Hepatocyte (in vitro differentiated cells): Measurements from ENCODE around the gene PLAAT3. TPM values are rescaled to one million over a fixed set of nuclear protein-coding genes. Genes with fewer than 3 reads are reported as not detected.

Source experiments
- DNase-seq: peaks from one replicate; pipeline ENCODE4 v3.0.0-alpha.2; 2016; ENCODE audit warnings: low spot score
- H2AFZ ChIP-seq: fragments of 200-600 bp; sonication (generic); 2 replicates; pipeline ENCODE4 v1.6.0; 2016; ENCODE audit warnings: antibody characterized with exemption, mild to moderate bottlenecking
- H3K27ac ChIP-seq: fragments of 200-600 bp; sonication (generic); 2 replicates; pipeline ENCODE4 v1.5.1; 2016; ENCODE audit warnings: mild to moderate bottlenecking
- H3K27me3 ChIP-seq: fragments of 200-600 bp; sonication (generic); 2 replicates; pipeline ENCODE4 v1.6.1; 2016
- H3K36me3 ChIP-seq: fragments of 200-600 bp; sonication (generic); replicated peaks from 2 replicates; pipeline ENCODE4 v1.5.1; 2016; ENCODE audit warnings: low read depth; ENCODE audit not compliant: insufficient read depth
- H3K4me1 ChIP-seq: fragments of 200-600 bp; sonication (generic); 2 replicates; pipeline ENCODE4 v1.5.1; 2016; ENCODE audit warnings: mild to moderate bottlenecking, moderate library complexity; ENCODE audit not compliant: insufficient read depth
- H3K4me2 ChIP-seq: fragments of 200-600 bp; sonication (generic); 2 replicates; pipeline ENCODE4 v1.6.0; 2016
- H3K4me3 ChIP-seq: fragments of 200-600 bp; sonication (generic); 2 replicates; pipeline ENCODE4 v1.5.1; 2016; ENCODE audit warnings: mild to moderate bottlenecking
- H3K79me2 ChIP-seq: fragments of 200-600 bp; sonication (generic); 2 replicates; pipeline ENCODE4 v1.6.0; 2017; ENCODE audit warnings: mild to moderate bottlenecking
- H3K9me2 ChIP-seq: fragments of 200-600 bp; sonication (generic); replicated peaks from 2 replicates; pipeline ENCODE4 v1.6.0; 2017; ENCODE audit warnings: mild to moderate bottlenecking; ENCODE audit not compliant: insufficient read depth
- H3K9me3 ChIP-seq: fragments of 200-600 bp; sonication (generic); 2 replicates; pipeline ENCODE4 v1.5.1; 2016; ENCODE audit warnings: low read depth, mild to moderate bottlenecking
- H4K20me1 ChIP-seq: fragments of 200-600 bp; sonication (generic); 2 replicates; pipeline ENCODE4 v1.6.0; 2016; ENCODE audit warnings: mild to moderate bottlenecking; ENCODE audit not compliant: insufficient read depth, poor library complexity, severe bottlenecking
- EZH2 ChIP-seq: fragments of 200-600 bp; sonication (generic); IDR thresholded peaks from 2 replicates; pipeline ENCODE4 v1.6.1; 2016; ENCODE audit warnings: antibody characterized with exemption, mild to moderate bottlenecking, borderline replicate concordance
- EZH2phosphoT487 ChIP-seq: fragments of 200-600 bp; sonication (generic); IDR thresholded peaks from one replicate; pipeline ENCODE4 v1.6.1; 2018; ENCODE audit warnings: antibody characterized with exemption, mild to moderate bottlenecking, low read depth, moderate library complexity; ENCODE audit not compliant: unreplicated experiment, severe bottlenecking
- WGBS: methylation state at CpG from one replicate; pipeline ENCODE4 v1.1.6; 2016; ENCODE audit warnings: low lambda C conversion rate; ENCODE audit errors: missing lambda C conversion rate; 5-methylcytosine and 5-hydroxymethylcytosine counted together
- polyA plus RNA-seq: library from polyadenylated mRNA; unstranded; fragments of >200 nt; fragmentation: Nextera tagmentation; extraction: Ambion mirVana; gene quantifications from 2 replicates; pipeline ENCODE4 v1.2.1, GENCODE V29; 2016
- total RNA-seq: library from RNA; depleted of rRNA; stranded (reverse); fragments of >200 nt; gene quantifications from 2 replicates; pipeline ENCODE4 v1.2.3, GENCODE V29; 2014
- TF ChIP-seq, protein P1 (sequence below): fragments of 200-600 bp; sonication (generic); IDR thresholded peaks from 2 replicates; pipeline ENCODE4 v1.5.1; 2016; ENCODE audit warnings: antibody characterized with exemption, mild to moderate bottlenecking; ENCODE audit not compliant: poor library complexity

Gene PLAAT3
- total and polyA plus RNA-seq, 2 experiments from 2014 or later: 32.4 to 49.6 TPM

DNA sequence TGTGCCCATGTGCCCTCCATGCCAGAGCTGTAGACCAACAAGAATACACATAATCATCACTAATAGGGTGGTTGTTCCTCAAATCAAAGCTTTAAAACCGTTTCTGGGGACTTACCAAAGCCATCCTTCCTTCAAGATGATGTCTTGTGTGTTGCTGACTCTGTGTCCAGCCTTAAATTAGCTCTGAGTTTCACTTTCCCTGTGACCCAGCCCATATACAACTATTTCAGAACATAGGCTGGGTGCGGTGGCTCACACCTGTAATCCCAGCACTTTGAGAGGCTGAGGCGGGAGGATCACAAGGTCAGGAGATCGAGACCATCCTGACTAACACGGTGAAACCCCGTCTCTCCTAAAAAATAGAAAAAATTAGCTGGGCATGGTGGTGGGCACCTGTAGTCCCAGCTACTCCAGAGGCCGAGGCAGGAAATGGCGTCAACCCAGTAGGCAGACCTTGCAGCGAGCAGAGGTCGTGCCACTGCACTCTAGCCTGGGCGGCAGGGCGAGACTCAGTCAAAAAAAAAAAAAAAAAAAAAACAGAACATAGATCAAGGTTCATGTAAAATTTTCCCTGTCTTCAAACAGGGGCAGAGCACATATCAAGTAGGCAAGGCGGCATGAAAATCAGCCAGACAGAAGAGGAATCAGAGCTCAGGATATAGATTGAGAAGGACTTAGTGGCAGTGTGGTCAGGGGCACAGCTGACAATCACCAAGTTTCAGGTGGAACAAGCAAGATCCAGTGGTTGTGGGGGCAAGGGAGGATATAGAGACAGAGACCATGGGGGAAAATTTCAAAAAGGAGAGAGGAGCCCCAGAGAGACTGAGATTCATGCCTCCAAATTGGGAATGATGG lies 50.8 kb downstream of the PLAAT3 start, which contains the start of gene PLAAT2:
Gene PLAAT2 (minus strand): TSS at position 179 of the 855 bp plus-strand sequence. CDS start 55 bp downstream, at position 124.
- no peak within 1 kb of the TSS for H2AFZ ChIP-seq
- peak within 1 kb of the TSS; percentile 99 for H3K27ac ChIP-seq
- no peak within 1 kb of the TSS for H3K4me3 ChIP-seq
- 85% methylated on average over 13 of the region's 13 CpGs for WGBS
- TF ChIP-seq EZH2phosphoT487 (no peak), EZH2 (no peak)
- TF ChIP-seq, protein P1, sequence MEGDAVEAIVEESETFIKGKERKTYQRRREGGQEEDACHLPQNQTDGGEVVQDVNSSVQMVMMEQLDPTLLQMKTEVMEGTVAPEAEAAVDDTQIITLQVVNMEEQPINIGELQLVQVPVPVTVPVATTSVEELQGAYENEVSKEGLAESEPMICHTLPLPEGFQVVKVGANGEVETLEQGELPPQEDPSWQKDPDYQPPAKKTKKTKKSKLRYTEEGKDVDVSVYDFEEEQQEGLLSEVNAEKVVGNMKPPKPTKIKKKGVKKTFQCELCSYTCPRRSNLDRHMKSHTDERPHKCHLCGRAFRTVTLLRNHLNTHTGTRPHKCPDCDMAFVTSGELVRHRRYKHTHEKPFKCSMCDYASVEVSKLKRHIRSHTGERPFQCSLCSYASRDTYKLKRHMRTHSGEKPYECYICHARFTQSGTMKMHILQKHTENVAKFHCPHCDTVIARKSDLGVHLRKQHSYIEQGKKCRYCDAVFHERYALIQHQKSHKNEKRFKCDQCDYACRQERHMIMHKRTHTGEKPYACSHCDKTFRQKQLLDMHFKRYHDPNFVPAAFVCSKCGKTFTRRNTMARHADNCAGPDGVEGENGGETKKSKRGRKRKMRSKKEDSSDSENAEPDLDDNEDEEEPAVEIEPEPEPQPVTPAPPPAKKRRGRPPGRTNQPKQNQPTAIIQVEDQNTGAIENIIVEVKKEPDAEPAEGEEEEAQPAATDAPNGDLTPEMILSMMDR: no peak
- H4K20me1 ChIP-seq: no peaks in the 10 kb centered on the region
- no peaks in the 10 kb centered on the region for H3K36me3 ChIP-seq
- peaks cover 39% of the 10 kb centered on the region for H3K4me1 ChIP-seq
- DNase-seq: no peak
- H3K79me2 ChIP-seq: no peaks in the 10 kb centered on the region
- no peaks in the 10 kb centered on the region for H3K9me2 ChIP-seq
- no peaks in the 10 kb centered on the region for H3K27me3 ChIP-seq
- peak within 1 kb of the TSS; percentile 58 for H3K4me2 ChIP-seq
- H3K9me3 ChIP-seq: no peaks in the 10 kb centered on the region

DNA sequence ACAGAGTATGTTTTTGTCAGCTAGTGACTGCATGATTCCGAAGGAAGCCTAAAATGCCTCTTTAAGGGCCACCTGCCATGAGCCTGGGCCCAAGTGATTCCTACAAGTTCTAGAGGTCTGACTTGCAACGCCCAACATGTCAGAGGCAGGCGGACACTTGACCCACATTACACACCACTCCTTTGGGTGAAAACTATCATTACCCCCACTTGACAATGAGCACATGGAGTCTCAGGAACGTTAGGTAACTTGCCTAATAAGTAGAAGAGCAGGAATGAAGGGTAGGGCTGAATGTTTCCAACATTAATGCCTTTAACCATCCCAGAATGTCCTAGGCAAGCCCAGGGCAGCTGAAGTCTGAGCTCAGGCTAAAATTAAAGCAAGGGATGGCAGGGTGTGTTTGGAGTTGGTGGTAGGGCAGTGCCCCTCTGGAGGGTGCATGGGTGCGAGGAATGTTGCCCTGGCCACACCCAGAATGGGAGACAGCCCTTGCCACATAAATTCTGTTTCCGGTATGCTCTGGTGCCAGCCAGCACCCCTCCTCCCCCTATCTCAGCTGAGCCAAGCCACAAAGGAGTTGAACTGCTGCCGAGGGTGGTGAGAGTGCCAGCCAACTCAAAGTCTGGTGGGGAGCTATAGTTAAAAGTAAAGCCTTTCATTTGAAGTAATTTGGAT lies 53.6 kb downstream of the PLAAT3 start:
- Histone ChIP-seq H3K9me3 (no peaks in the 10 kb centered on the region), H3K4me1 (peaks cover 22% of the 10 kb centered on the region), H3K27me3 (no peaks in the 10 kb centered on the region), H3K27ac (no peak overlapping the region), H4K20me1 (no peaks in the 10 kb centered on the region), H3K79me2 (no peaks in the 10 kb centered on the region), H3K9me2 (no peaks in the 10 kb centered on the region), H3K36me3 (no peaks in the 10 kb centered on the region), H3K4me2 (no peak overlapping the region), H3K4me3 (no peak overlapping the region), H2AFZ (no peak overlapping the region)
- TF ChIP-seq EZH2phosphoT487 (no peak), EZH2 (no peak)
- TF ChIP-seq, protein P1: no peak
- WGBS: 93% methylated on average over 7 of the region's 7 CpGs
- no peak for DNase-seq

DNA sequence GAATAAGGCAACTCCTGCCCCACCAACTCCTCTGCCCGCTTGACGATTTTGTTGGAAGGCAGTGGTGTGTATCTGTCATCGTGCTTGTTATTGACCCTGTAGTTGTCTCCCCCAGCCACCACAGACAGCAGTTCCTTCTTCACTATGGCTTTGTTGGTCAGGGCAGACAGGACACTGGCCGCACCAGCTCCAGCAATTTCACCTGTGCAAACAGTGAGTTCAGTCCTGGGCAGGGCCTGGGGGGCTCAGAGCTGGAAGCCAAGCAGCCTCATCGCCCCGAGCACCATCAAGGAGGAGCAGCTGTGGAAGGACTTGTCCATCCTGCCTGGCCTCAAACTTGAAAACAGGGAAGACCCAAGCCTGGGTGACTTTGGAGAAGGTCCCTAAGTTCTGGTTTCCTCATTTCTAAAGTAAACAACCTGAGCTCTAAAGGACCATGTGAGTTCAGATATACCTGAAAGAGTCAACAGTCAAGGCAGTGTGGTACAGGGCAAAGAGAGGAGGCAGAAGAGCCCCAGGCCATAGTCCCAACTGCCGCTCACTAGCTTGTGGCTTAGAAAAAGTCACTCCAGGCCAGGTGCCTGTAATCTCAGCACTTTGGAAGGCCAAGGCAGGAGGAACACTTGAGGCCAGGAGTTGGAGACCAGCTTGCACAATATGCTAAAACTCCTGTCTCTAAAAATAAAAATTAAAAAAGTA lies 55.6 kb downstream of the PLAAT3 start:
- no peaks in the 10 kb centered on the region for H3K27me3 ChIP-seq
- 84% methylated on average over 7 of the region's 7 CpGs for WGBS
- no peaks in the 10 kb centered on the region for H3K36me3 ChIP-seq
- no peaks in the 10 kb centered on the region for H4K20me1 ChIP-seq
- TF ChIP-seq, protein P1: no peak
- TF ChIP-seq EZH2phosphoT487 (no peak), EZH2 (no peak)
- H3K79me2 ChIP-seq: no peaks in the 10 kb centered on the region
- H3K4me3 ChIP-seq: no peak overlapping the region
- peak overlapping the region; percentile 47 for H3K27ac ChIP-seq
- H3K4me2 ChIP-seq: no peak overlapping the region
- H3K4me1 ChIP-seq: peaks cover 5% of the 10 kb centered on the region
- H3K9me2 ChIP-seq: no peaks in the 10 kb centered on the region
- H3K9me3 ChIP-seq: no peaks in the 10 kb centered on the region
- H2AFZ ChIP-seq: no peak overlapping the region
- peak; percentile 34 for DNase-seq
